Naive thymus-derived CD4-positive, alpha-beta T cell (primary cell): ENCODE data around the gene GP1BB. TPM values are rescaled to one million over a fixed set of nuclear protein-coding genes. Genes with fewer than 3 reads are reported as not detected.

Source experiments
- ATAC-seq: fragments of 150-1000 bp; cut with Tn5 transposase; 2 replicates; pipeline ENCODE4 v1.10.0; 2021; ENCODE audit warnings: mild to moderate bottlenecking, moderate library complexity
- CTCF ChIA-PET: fragments of 350-600 bp; sonication (Branson Sonifier 250); formaldehyde crosslinking; loops from one replicate; lab custom pipeline; 2021; ENCODE audit warnings: antibody characterized with exemption; lab: Charles Lee
- POLR2A ChIA-PET: fragments of 350-600 bp; sonication (Branson Sonifier 250); formaldehyde crosslinking; loops from one replicate; lab custom pipeline; 2021; ENCODE audit warnings: antibody characterized with exemption, inconsistent platforms; lab: Charles Lee
- DNase-seq, 9 donors: peaks; one replicate each; pipeline versions ENCODE4 v3.0.0 to v3.0.0-alpha.2; 2020 to 2022; ENCODE audit warnings: mixed read lengths in 1 of 9
- H3K27ac ChIP-seq: one replicate; pipeline ENCODE4 v1.7.0; 2013; ENCODE audit warnings: mild to moderate bottlenecking, low read depth, low read length, moderate library complexity
- H3K27me3 ChIP-seq, 2 donors: one replicate each; pipeline ENCODE4 v1.7.0; 2013; ENCODE audit warnings: low read length in 2 of 2, mild to moderate bottlenecking in 2 of 2, moderate library complexity in 2 of 2; ENCODE audit not compliant: control insufficient read depth in 2 of 2, insufficient read depth in 2 of 2
- H3K36me3 ChIP-seq, 3 experiments: 1 replicate in 2 of 3; 2 replicates in 1 of 3; pipeline ENCODE4 v1.7.0; 2013; ENCODE audit warnings: low read length in 3 of 3, mild to moderate bottlenecking in 3 of 3, moderate library complexity in 1 of 3; ENCODE audit not compliant: insufficient read depth in 3 of 3, control insufficient read depth in 2 of 3
- H3K4me1 ChIP-seq, 2 donors: one replicate each; pipeline ENCODE4 v1.7.0; 2013; ENCODE audit warnings: low read length in 2 of 2, mild to moderate bottlenecking in 2 of 2, moderate library complexity in 1 of 2; ENCODE audit not compliant: control insufficient read depth in 2 of 2, insufficient read depth in 2 of 2
- H3K4me3 ChIP-seq: 2 replicates; pipeline ENCODE4 v1.7.0; 2013; ENCODE audit warnings: mild to moderate bottlenecking, low read length
- H3K9me3 ChIP-seq, 3 experiments: 1 replicate in 2 of 3; 2 replicates in 1 of 3; pipeline ENCODE4 v1.7.0; 2013; ENCODE audit warnings: low read length in 3 of 3; ENCODE audit not compliant: control insufficient read depth in 2 of 3
- H3K27ac Mint-ChIP-seq, 9 donors: one replicate each; pipeline ENCODE4 v1.8.0; 2020 to 2022; ENCODE audit warnings: mixed read lengths in 9 of 9, mild to moderate bottlenecking in 8 of 9, moderate library complexity in 5 of 9, inconsistent platforms in 2 of 9
- H3K27me3 Mint-ChIP-seq, 5 donors: one replicate each; pipeline ENCODE4 v1.8.0; 2021 to 2022; ENCODE audit warnings: mixed read lengths in 5 of 5, mild to moderate bottlenecking in 1 of 5
- H3K36me3 Mint-ChIP-seq, 5 donors: one replicate each; pipeline ENCODE4 v1.8.0; 2020 to 2022; ENCODE audit warnings: mixed read lengths in 5 of 5, mild to moderate bottlenecking in 3 of 5, inconsistent platforms in 1 of 5
- H3K4me1 Mint-ChIP-seq, 7 donors: one replicate each; pipeline ENCODE4 v1.8.0; 2020 to 2022; ENCODE audit warnings: mixed read lengths in 7 of 7, mild to moderate bottlenecking in 3 of 7, inconsistent platforms in 1 of 7
- H3K4me3 Mint-ChIP-seq, 10 donors: one replicate each; pipeline ENCODE4 v1.8.0; 2020 to 2022; ENCODE audit warnings: mild to moderate bottlenecking in 10 of 10, mixed read lengths in 10 of 10, moderate library complexity in 6 of 10, inconsistent platforms in 2 of 10
- H3K9me3 Mint-ChIP-seq, 11 donors: one replicate each; pipeline ENCODE4 v1.8.0; 2020 to 2022; ENCODE audit warnings: mixed read lengths in 11 of 11, mild to moderate bottlenecking in 4 of 11, inconsistent platforms in 1 of 11, moderate library complexity in 1 of 11
- intact Hi-C, 2 donors: fragments of 100-400 bp; cut with micrococcal nuclease; formaldehyde crosslinking; loops; one replicate each; pipeline ENCODE4 v1.15.1; 2023
- polyA plus RNA-seq, 2 donors: library from polyadenylated mRNA; unstranded; fragments of 300-500 nt; fragmentation: Illumina TruSeq; gene quantifications; one replicate each; pipeline ENCODE4 v1.2.3, GENCODE V29; 2021
- total RNA-seq, 6 experiments: library from RNA in 5 of 6; stranded (reverse) in 5 of 6; gene quantifications; 1 replicate in 5 of 6; 2 replicates in 1 of 6; pipeline ENCODE4 v1.2.3 and lab custom pipeline; 2021 to 2026

The GP1BB gene
- total and polyA plus RNA-seq, 7 experiments from 2014 or later, result 0.40 to 3.0 TPM; not detected in 5

DNA sequence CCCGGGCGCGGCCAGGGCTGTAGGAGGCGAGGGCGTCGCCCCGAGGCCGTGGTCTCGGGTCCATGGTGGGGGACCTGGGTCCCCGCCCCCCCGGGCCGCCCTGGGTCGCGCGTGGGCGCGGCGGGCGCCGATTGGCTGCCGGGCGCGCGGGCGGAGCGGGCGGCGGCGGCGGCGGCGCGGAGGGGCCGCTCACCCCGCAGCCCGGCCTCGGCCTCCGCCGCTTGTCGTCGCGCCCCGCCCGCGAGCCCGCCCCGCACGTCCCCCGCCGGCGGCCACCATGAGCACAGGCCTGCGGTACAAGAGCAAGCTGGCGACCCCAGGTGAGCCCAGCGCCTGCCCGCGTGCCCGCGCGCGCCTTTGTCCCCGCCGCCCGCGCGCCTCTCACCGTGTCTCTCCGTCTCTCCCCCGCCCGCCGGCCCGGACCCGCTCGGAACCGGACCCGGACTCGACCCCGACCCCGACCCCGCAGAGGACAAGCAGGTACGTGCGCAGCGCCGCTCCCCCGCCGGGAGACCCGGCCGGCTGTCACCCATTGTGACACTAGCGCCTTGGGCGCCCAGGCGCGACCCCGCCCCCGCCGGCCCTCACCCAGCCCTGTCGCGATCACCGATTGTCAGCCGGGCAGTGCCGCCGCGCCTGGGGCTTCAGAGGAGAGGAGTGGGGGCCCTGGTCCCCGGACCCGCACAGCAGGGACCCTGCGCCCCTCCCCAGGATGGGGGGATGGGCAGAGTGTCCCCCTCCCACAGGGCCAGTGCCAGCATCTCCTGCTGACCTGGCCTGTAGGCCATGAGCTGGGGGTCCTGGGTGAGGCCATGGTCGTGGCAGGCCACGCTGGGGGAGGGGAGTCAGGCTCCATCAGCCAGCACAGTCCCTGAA lies 8.8 kb upstream of the GP1BB start, which contains the start of gene SEPTIN5:
Gene SEPTIN5 (plus strand): TSS at position 192 of the 876 bp plus-strand sequence. CDS start 86 bp downstream, at position 278.
- CTCF ChIA-PET, result no interaction called here
- peak within 1 kb of the TSS; percentile 42 to 87 (median 74) for H3K4me3 Mint-ChIP-seq
- Histone ChIP-seq H3K4me1 (peaks cover 0 to 9% of the 10 kb centered on the region in 2 donors), H3K4me3 (peak within 1 kb of the TSS; percentile 17), H3K27me3 (no peaks in the 10 kb centered on the region), H3K9me3 (no peaks in the 10 kb centered on the region), H3K27ac (no peak within 1 kb of the TSS), H3K36me3 (no peaks in the 10 kb centered on the region)
- no peaks in the 10 kb centered on the region for H3K9me3 Mint-ChIP-seq
- no peak for ATAC-seq
- POLR2A ChIA-PET, result no interaction called here
- H3K27ac Mint-ChIP-seq, result no peak within 1 kb of the TSS
- H3K4me1 Mint-ChIP-seq, result peaks cover 0 to 10% (median 8%) of the 10 kb centered on the region in 7 donors
- peaks cover 9 to 42% (median 16%) of the 10 kb centered on the region in 5 donors for H3K27me3 Mint-ChIP-seq
- H3K36me3 Mint-ChIP-seq, result no peaks in the 10 kb centered on the region
- no peak for DNase-seq
- intact Hi-C loops, result loop anchor here in 1 of 2 donors (5.0 to 10.0 kb wide), 4 partner anchors 178 to 1637 kb away; partner anchors contain the start of genes CDC45, PEX26 and UFD1

GRCh38 chr22:19715188-19715930 lies 8.0 kb upstream of the GP1BB start:
- Mint-ChIP-seq H3K4me3 (peak overlapping the region in 9 of 10 donors; percentile 20 to 82 (median 60)), H3K9me3 (no peaks in the 10 kb centered on the region), H3K27me3 (peaks cover 17 to 49% (median 22%) of the 10 kb centered on the region in 5 donors), H3K36me3 (no peaks in the 10 kb centered on the region), H3K4me1 (peaks cover 0 to 10% (median 8%) of the 10 kb centered on the region in 7 donors), H3K27ac (no peak overlapping the region)
- no peaks in the 10 kb centered on the region for H3K9me3 ChIP-seq
- POLR2A ChIA-PET, result interaction anchor here (1.1 kb wide), 1 partner anchor 30 kb away, joined by 5 read pairs; no protein-coding TSS in a partner anchor
- DNase-seq, result no peak
- intact Hi-C loops, result loop anchor here in 1 of 2 donors (5.0 to 10.0 kb wide), 4 partner anchors 177 to 1638 kb away; partner anchors contain the start of genes CDC45, PEX26 and UFD1
- H3K4me1 ChIP-seq, result peaks cover 0 to 9% of the 10 kb centered on the region in 2 donors
- no peak overlapping the region for H3K4me3 ChIP-seq
- H3K27me3 ChIP-seq, result no peaks in the 10 kb centered on the region
- CTCF ChIA-PET, result no interaction called here
- no peak overlapping the region for H3K27ac ChIP-seq
- H3K36me3 ChIP-seq, result no peaks in the 10 kb centered on the region
- no peak for ATAC-seq

GRCh38 chr22:19716041-19716828 lies 7.1 kb upstream of the GP1BB start:
- Mint-ChIP-seq H3K9me3 (no peaks in the 10 kb centered on the region), H3K4me3 (peak overlapping the region in 3 of 10 donors; percentile 12 to 26 (median 16)), H3K27ac (no peak overlapping the region), H3K36me3 (no peaks in the 10 kb centered on the region), H3K4me1 (peaks cover 0 to 10% (median 8%) of the 10 kb centered on the region in 7 donors), H3K27me3 (peaks cover 24 to 58% (median 31%) of the 10 kb centered on the region in 5 donors)
- DNase-seq, result no peak
- Histone ChIP-seq H3K4me1 (peaks cover 0 to 9% of the 10 kb centered on the region in 2 donors), H3K36me3 (no peaks in the 10 kb centered on the region), H3K27me3 (peaks cover 0 to 2% of the 10 kb centered on the region in 2 donors), H3K9me3 (no peaks in the 10 kb centered on the region), H3K4me3 (no peak overlapping the region), H3K27ac (no peak overlapping the region)
- POLR2A ChIA-PET, result interaction anchor here (1.1 kb wide), 1 partner anchor 31 kb away, joined by 5 read pairs; no protein-coding TSS in a partner anchor
- intact Hi-C loops, result loop anchor here in 1 of 2 donors (5.0 to 10.0 kb wide), 4 partner anchors 176 to 1639 kb away; partner anchors contain the start of genes CDC45, PEX26 and UFD1
- ATAC-seq, result no peak
- CTCF ChIA-PET, result interaction anchor here (0.8 kb wide), 1 partner anchor 37 kb away, joined by 3 read pairs; no protein-coding TSS in a partner anchor

DNA sequence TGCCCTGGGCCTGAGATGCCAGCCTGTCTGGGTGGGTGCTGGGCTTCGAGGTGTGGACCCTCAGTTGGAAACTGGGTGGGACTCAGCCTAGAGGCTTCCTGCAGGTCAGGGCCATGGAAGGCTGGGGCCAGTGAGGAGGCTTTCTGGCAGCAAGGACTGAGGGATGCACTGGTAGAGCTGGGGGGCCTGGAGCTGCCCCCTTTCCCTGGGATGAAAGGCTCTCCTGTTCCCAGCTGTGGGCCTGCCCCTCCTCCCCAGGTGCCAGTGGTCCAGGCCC lies 6.6 kb upstream of the GP1BB start:
- Histone ChIP-seq H3K27me3 (peaks cover 0 to 3% of the 10 kb centered on the region in 2 donors), H3K9me3 (no peaks in the 10 kb centered on the region), H3K4me3 (no peak overlapping the region), H3K4me1 (peaks cover 0 to 9% of the 10 kb centered on the region in 2 donors), H3K36me3 (no peaks in the 10 kb centered on the region), H3K27ac (no peak overlapping the region)
- ChIA-PET CTCF (interaction anchor here (0.8 kb wide), 1 partner anchor 38 kb away, joined by 3 read pairs; no protein-coding TSS in a partner anchor), POLR2A (no interaction called here)
- no peak for ATAC-seq
- Mint-ChIP-seq H3K9me3 (no peaks in the 10 kb centered on the region), H3K27ac (no peak overlapping the region), H3K4me3 (no peak overlapping the region), H3K4me1 (peaks cover 0 to 10% (median 8%) of the 10 kb centered on the region in 7 donors), H3K36me3 (no peaks in the 10 kb centered on the region), H3K27me3 (peaks cover 24 to 63% (median 33%) of the 10 kb centered on the region in 5 donors)
- intact Hi-C loops, result loop anchor here in 1 of 2 donors (5.0 to 10.0 kb wide), 4 partner anchors 176 to 1639 kb away; partner anchors contain the start of genes CDC45, PEX26 and UFD1
- DNase-seq, result no peak

- Mint-ChIP-seq H3K4me1 (peaks cover 0 to 10% (median 8%) of the 10 kb centered on the region in 7 donors), H3K9me3 (no peaks in the 10 kb centered on the region), H3K27me3 (peaks cover 24 to 60% (median 33%) of the 10 kb centered on the region in 5 donors), H3K4me3 (peak overlapping the region in 5 of 10 donors; percentile 72 to 88 (median 83)), H3K36me3 (no peaks in the 10 kb centered on the region), H3K27ac (no peak overlapping the region)
- peaks cover 0 to 9% of the 10 kb centered on the region in 2 donors for H3K4me1 ChIP-seq
- ChIA-PET CTCF (interaction anchor here (0.8 kb wide), 1 partner anchor 38 kb away, joined by 3 read pairs; no protein-coding TSS in a partner anchor), POLR2A (no interaction called here)
- DNase-seq, result no peak
- H3K4me3 ChIP-seq, result no peak overlapping the region
- no peaks in the 10 kb centered on the region for H3K36me3 ChIP-seq
- no peak for ATAC-seq
- peaks cover 0 to 3% of the 10 kb centered on the region in 2 donors for H3K27me3 ChIP-seq
- no peaks in the 10 kb centered on the region for H3K9me3 ChIP-seq
- H3K27ac ChIP-seq, result no peak overlapping the region
- intact Hi-C loops, result loop anchor here in 1 of 2 donors (5.0 to 10.0 kb wide), 4 partner anchors 175 to 1640 kb away; partner anchors contain the start of genes CDC45, PEX26 and UFD1
Observed at GRCh38 chr22:19717181-19717580, 6.2 kb upstream of the GP1BB start.
